GM12872 (cell line): ENCODE data around the gene MAB21L4.

Experiments used
- CTCF ChIP-seq: IDR thresholded peaks from 3 replicates; pipeline ENCODE4 v1.5.1; 2011; ENCODE audit warnings: low read depth, mild to moderate bottlenecking, low read length, moderate library complexity; ENCODE audit not compliant: insufficient read depth

The MAB21L4 gene

DNA sequence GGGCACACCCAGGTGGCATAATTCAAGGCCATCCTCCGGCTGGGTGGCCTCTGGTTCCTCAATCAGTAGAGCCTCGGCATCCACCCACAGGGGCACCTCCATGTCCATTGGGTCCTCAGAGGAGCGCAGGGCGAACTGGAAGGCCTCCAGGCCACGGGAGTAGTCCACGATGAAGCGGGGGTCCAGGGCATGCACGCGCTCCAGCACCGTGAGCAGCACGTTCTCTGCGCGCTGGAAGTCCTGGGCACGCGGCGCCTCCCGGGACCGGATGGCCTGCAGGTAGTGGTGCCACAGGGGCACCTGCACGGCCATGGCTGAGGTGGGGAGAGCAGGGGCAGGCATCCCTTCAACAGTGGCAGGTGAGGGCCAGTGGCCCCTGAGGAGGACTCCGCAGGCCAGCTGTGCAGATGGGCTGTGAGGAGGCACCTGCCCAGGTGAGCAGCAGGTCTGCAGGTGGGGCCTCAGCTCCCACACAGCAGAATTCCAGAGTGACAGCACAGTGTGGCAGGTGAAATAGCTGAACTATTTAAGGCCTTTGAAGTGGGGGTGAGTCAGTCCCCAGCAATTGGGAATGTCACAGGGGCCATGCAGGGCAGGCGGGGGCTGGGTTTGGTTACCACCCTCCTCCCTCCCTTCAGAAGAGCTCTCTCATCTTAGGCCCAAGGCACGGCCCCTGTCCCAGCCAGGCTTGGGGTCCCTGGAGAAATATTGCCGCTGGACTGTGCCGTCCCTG is at the start of gene MAB21L4:
Gene MAB21L4 (minus strand): TSS at position 501 of the 733 bp plus-strand sequence. CDS start 159 bp downstream, at position 342.
- TF ChIP-seq CTCF, result no peak

DNA sequence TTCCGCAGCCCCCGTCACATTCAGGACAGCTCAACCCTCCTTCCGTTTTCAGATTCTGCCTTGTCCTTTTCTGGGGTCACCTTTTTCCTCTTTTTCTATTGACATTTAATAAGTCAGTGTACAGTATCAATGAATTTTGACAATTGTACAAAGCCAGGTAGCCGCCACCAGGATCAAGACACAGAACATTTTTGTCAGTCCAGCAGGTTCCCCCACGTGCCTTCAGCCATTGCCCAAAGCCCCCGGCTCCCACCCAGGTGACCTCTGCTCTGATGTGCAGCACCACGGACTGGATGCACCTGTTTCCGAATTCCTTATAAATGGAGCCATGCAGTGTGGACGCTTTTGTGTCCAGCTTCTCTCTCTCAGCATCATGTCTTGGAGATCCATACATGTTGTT is 40.1 kb upstream of the MAB21L4 start:
- no peak for TF ChIP-seq CTCF

GRCh38 chr2:240935103-240935876 is 39.3 kb upstream of the MAB21L4 start:
- no peak for TF ChIP-seq CTCF

DNA sequence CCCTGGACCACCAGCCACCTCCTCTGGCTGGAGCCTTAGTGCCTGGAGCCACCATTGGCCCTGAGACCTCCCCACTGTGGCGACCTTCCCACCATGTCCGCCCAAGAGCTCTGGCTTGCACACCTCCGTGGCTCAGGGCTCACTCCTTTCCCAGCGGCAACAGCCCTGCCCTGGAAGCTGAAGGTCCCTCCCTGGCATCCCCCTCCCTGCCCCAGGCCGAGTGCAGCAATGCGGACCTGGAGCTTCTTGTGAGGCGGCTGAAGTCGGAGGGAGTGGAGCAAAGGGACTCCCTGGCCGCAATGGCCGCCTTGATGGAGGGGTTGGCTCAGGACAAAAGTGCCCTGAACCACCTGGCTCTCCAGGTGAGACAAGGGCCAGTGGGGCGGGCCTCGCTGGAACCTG is 38.7 kb upstream of the MAB21L4 start:
- TF ChIP-seq CTCF, result no peak

GRCh38 chr2:240933966-240934700 is 38.2 kb upstream of the MAB21L4 start:
- no peak for TF ChIP-seq CTCF

- TF ChIP-seq CTCF, result no peak
Measured at GRCh38 chr2:240933048-240933965, 37.4 kb upstream of the MAB21L4 start.

DNA sequence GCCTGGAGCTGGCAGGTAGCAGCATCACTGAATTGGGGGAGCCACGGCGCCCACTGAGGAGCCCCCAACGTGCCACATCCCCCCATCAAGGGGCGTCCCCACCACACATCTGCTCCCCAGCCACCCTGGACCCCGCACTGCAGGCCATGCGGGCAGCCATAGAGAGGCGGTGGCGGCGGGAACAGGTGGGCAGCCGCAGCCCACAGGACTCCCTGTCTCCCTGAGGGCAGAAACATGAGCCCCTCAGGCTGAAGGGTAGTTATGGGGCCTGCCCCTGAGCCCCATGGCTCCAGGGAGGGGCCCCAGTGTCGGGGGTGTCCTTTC is 36.7 kb upstream of the MAB21L4 start:
- no peak for TF ChIP-seq CTCF
